HG02943 (cell line): ENCODE results near the gene SMARCA4.

Experiments used
- ATAC-seq: cut with Tn5 transposase; IDR thresholded peaks from one replicate; pipeline ENCODE4 v1.9.1; 2021; ENCODE audit warnings: mild to moderate bottlenecking, low read depth, moderate library complexity; ENCODE audit not compliant: unreplicated experiment

Gene SMARCA4

GRCh38 chr19:11027381-11027780 lies 66.6 kb downstream of the SMARCA4 start:
- no peak for ATAC-seq

DNA sequence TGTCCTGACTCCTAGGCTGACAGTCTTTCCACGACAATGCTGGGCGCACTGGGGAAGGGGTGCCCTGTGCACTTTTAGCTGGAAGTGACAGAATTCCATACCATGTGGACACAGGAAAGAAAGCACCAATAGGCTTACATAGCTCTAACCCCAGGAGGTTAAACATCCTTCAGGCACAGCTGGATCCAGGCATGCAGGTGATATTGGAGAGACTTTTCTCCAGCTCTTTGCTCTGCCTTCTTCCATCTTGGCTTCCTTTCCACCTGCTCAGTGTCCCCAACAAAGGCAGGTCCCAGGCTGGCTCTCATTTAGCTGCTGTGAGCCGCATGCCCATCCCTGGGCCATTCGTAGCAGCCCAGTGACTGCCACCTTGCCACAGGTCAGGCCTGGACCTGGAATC lies 67.3 kb downstream of the SMARCA4 start:
- ATAC-seq, result no peak

DNA sequence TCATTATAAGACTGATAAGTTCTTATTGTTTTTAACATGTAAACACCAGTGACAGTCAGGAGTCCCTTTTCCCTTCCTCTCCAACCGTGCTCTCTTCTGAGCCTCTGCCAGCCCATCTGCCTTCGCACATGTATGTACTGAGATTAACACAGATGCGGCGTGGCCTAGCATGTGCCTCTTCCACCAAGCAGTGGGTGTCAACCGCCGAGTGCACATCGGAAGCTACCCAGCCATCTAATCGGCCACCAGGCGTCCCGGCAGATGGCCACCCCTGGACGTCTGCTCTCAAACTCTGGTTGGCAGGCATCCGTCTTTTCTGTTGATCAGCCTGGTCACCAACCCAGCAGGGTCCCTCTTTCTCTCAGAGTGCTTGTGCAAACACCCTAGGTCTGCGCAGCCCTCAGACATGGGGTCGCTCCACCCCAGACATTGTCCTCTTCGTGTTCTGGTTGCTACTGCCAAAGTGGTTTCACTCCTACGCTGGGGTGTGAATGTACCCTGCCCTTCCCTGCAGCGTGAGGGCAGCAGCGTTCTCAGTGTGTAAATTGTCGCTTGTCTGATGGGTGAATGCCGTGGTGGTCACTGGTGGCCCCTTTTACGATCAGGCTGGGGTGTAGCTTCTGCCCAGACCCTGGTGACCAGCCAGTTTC lies 70.7 kb downstream of the SMARCA4 start:
- no peak for ATAC-seq

GRCh38 chr19:11033251-11033650 lies 72.4 kb downstream of the SMARCA4 start:
- no peak for ATAC-seq

DNA sequence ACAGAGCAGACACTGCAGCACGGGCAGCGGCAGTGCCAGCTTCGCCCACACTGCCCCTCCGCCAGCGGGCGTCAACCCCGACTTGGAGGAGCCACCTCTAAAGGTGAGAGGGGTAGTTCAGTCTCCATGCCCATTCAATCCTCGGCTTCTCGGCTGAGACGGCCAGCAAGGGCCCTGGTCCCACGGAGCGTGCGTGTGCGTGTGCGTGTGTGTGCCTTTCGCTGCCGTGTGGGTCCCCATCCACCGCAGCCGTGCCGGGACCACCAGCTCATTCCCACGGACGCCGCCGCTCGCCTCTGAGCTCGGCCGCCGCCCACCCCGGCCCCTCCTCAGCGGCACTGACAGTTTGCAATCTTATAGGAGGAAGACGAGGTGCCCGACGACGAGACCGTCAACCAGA lies 72.9 kb downstream of the SMARCA4 start:
- no peak for ATAC-seq

- ATAC-seq, result no peak
These were observed 73.8 kb downstream of the SMARCA4 start for GRCh38 chr19:11034449-11035213.

- peak; percentile 58 for ATAC-seq
These were observed 74.9 kb downstream of the SMARCA4 start for GRCh38 chr19:11035441-11036377.

DNA sequence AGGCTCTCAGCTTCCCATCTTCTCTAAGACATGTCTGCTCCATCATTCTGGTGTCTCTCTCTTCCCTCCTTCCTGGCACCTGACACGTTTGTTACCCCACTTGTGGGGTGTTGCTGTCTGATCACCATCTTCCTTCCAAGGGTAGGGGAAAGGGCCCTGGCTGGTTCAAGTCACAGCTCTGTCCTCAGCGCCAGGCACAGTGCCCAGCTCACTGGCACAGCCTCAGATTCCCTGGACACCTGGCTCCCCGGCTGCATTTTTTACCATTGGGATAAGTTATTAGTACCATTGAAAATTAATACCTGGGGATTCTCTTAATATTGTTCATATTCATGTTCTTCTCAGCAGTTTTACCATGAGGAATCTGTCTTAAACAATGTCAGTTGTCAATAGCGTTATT lies 77.7 kb downstream of the SMARCA4 start:
- ATAC-seq, result no peak

- ATAC-seq, result no peak
These were observed 80.4 kb downstream of the SMARCA4 start for GRCh38 chr19:11041194-11041593.

- ATAC-seq, result no peak
These were observed 81.3 kb downstream of the SMARCA4 start for GRCh38 chr19:11041966-11042627.

GRCh38 chr19:11044431-11044830 lies 83.6 kb downstream of the SMARCA4 start:
- ATAC-seq, result no peak

DNA sequence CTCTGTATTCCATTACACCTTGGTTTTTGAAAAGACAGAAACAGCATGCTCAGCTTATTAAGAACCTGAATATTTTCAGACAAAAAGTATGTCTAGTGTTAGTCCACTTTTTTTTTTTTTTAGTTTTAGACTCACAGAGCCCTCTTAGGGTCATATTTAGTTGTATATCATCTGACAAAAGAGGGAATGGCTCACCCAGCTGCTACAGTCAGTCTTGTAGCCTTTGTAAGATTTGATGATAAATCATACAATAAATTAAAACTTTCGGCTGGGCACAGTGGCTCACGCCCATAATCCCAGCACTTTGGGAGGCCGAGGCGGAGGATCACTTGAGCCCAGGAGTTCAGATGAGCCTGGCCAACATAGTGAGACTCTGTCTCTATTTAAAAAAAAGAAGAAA lies 84.7 kb downstream of the SMARCA4 start:
- ATAC-seq, result no peak

GRCh38 chr19:11046605-11047354 lies 86.0 kb downstream of the SMARCA4 start:
- no peak for ATAC-seq

- ATAC-seq, result no peak
These were observed 87.0 kb downstream of the SMARCA4 start for GRCh38 chr19:11047866-11048265.

DNA sequence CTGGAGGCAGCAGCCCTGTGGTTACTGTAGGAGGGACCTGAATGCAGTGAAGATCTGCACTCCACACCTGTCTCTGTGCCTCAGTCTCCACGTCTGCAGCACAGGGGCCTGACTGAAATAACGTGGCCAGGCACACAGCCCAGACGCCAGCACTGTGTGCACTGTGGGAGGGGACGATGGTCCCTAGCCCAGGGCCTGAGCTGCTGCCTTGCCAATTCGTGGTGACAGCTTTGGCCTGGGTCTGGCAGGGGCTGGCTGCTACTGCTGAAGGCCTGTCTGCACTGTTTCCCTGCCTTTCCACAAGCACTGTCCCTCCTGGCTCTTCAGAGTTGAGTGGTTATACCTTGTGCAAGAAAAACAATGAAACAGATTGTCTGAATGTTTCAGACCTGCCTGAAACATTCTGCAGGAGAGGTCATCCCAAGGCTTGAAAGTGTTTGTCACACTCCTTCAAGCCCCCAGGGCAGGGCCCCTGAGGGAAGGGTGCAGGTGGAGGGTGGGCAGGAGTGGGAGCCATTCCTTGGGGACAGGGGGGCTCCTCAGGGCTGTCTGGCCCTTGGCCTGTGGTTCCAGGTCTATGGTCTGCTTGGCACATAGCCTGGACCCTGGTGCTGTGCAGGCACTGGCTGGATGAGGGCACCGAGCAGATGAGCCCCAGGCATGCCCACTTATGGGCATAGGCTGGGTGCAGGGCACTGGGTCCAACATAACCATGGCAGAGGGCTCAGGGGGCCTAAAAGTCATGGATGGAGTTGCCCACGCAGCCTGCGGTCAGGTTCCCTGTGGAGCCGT lies 89.7 kb downstream of the SMARCA4 start:
- no peak for ATAC-seq

DNA sequence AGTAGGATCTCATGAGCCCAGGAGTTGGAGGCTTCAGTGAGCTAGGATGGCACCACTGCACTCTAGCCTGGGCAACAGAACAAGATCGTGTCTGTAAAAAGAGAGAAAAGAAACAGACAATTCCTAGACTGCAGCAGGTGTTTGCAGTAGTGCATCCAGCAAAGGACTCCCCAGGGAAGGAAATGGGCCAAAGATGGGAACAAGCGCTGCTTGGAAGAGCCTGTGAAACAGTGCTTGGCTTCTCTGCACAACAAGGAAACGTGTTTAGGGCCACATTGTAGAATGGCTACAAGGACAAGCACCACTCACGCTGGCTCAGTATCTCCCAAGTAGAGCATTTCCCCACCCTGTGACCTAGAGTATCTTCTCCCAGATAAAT lies 93.0 kb downstream of the SMARCA4 start:
- ATAC-seq, result no peak

DNA sequence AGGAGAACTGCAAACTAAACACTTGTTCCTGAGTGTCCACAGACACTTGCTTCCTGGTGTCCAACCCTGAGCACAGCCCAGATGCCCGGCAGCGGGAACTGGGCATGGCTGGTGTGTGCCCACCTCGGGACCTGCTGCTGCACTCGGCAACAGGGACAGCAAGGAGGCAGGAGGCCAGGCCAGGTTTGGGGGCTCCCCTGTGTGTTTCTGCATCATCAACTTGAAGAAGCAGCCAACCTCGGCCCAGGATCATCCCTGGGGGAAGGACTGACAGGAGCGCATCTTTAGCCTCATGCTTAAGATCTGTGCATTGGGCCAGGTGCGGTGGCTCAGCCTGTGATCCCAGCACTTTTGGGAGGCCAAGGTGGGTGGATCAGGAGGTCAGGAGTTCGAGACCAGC lies 93.4 kb downstream of the SMARCA4 start:
- no peak for ATAC-seq

DNA sequence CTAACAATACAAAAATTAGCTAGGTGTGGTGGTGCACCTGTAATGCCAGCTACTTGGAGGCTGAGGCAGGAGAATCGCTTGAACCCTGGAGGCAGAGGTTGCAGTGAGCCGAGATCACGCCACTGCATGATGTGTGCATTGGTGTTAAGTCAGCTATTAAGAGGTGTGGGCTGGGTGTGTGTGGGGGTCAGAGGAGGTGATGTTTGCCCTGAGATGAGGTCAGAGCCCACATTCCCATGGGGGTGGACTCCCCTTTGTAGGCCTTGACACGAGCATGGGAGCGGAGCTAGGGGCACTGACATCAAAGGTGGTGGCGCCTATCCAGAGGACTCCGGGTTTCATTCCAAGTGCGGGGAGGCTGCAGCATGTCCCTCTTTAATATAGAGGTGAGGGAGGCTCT lies 93.8 kb downstream of the SMARCA4 start:
- ATAC-seq, result no peak
